ENCODE measurements around the gene CIB4.
"Not testable (repeated sequence)": the region's sequence is repeated elsewhere in the genome, so short reads cannot be mapped to it uniquely, and the experiment has no call there.

CIB4 gene

DNA sequence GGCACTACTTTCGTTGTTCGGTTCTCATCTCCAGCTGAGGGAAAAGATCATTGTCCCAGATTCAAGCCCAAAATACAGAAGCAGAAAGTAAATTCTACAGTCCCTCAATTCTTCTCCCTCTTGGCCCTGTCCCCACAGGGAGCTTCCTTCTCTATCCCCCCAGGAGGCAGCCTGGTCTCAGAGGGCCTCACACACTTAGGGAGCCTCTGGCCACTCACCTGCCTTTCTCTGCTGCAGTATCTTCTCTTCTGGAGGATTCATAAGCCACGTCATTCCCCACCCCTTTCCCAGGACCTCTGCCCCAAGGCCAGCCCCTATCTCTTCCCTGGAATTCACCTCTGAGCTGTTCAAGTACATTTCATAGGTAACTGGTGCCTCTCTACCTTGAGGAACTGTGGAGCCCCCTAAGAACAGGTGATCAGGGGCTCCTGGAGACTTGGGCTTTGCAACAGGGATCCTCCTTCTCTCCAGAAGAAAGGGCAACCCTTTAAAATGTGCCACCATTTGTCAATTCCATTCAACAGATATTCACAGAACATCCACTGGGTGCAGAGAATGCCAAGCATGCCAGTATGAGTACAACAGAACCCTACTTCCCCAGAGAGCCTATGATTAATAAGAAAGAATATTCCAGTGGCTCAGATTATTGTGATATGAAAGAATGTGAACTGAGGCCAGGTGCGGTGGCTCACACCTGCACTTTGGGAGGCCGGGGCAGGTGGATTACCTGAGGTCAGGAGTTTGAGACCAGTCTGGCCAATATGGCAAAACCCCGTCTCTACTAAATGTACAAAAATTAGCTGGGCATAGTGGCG is 72.9 kb downstream of the CIB4 start:
- H3K4me3 ChIP-seq (ENCODE audit: low read depth, low read length): no peak overlapping the region
- DNase-seq (ENCODE audit: low read depth): no peak
- in situ Hi-C loops (cut with HindIII; ENCODE audit: low sequenced_read_pairs): no loop called here
- no peak for TF ChIP-seq CTCF (IDR thresholded peaks at IDR 0.05; ENCODE audit: low read depth, low read length, missing control alignments)

- TF ChIP-seq CTCF (IDR thresholded peaks at IDR 0.05; ENCODE audit: low read depth, low read length, missing control alignments): no peak
- in situ Hi-C loops (cut with HindIII; ENCODE audit: low sequenced_read_pairs): no loop called here
- no peak overlapping the region for H3K4me3 ChIP-seq (ENCODE audit: low read depth, low read length)
- no peak for DNase-seq (ENCODE audit: low read depth)
Observed at GRCh38 chr2:26567534-26567933, 73.6 kb downstream of the CIB4 start.

DNA sequence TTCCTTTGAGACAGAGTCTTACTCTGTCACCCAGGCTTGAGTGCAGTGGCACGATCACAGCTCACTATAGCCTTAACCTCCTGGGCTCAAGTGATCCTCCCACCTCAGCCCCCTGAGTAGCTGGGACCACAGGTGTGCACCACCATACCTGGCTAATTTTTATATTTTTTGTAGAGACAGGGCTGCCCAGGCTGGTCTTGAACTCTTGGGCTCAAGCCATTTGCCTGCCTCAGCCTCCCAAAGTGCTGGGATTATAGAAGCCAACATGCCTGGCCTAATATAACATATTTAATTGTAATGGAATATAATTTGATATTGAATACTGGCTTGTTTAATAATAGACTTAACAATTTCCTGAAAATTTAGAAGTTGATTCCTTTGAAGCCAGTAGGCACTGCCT is 74.4 kb downstream of the CIB4 start:
- in situ Hi-C loops (cut with HindIII; ENCODE audit: low sequenced_read_pairs); DNase-seq (ENCODE audit: low read depth): not testable (repeated sequence)

GRCh38 chr2:26566081-26566375 is 75.1 kb downstream of the CIB4 start:
- no peak for DNase-seq (ENCODE audit: low read depth)
- no peak overlapping the region for H3K4me3 ChIP-seq (ENCODE audit: low read depth, low read length)
- in situ Hi-C loops (cut with HindIII; ENCODE audit: low sequenced_read_pairs): no loop called here
- no peak for TF ChIP-seq CTCF (IDR thresholded peaks at IDR 0.05; ENCODE audit: low read depth, low read length, missing control alignments)

More for the DNA sequence above, 74.4 kb downstream of the CIB4 start:
- H3K4me3 ChIP-seq (ENCODE audit: low read depth, low read length): not testable (repeated sequence)

DNA sequence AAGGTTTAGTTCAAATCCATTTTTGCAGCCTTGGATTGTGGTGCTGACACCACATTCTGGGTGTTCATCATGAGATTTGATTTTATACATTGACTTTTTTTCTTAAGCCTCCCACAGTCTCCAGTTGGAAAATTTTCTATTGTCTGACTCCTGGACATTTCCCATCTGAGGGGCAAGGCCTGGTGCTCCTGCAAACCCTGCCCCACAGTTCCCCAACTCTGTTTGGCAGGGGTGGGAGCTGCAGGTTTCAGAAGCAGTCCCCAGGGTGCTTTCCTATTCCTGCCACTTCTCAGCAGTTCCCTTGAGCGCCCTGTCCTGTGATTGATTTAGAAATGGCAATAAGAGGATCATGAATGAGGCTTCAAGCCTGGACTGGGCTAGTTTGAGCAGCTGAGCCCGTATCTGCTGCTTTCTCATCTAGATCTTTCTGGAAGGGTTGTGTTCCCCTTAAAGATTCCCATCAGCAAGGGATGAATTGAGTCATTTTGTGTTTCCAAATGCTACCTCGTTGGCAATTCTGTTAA is 77.0 kb downstream of the CIB4 start:
- no peak for TF ChIP-seq CTCF (IDR thresholded peaks at IDR 0.05; ENCODE audit: low read depth, low read length, missing control alignments)
- no peak for DNase-seq (ENCODE audit: low read depth)
- in situ Hi-C loops (cut with HindIII; ENCODE audit: low sequenced_read_pairs): no loop called here
- no peak overlapping the region for H3K4me3 ChIP-seq (ENCODE audit: low read depth, low read length)

GRCh38 chr2:26563686-26564085 is 77.5 kb downstream of the CIB4 start:
- no peak for DNase-seq (ENCODE audit: low read depth)
- H3K4me3 ChIP-seq (ENCODE audit: low read depth, low read length): no peak overlapping the region
- TF ChIP-seq CTCF (IDR thresholded peaks at IDR 0.05; ENCODE audit: low read depth, low read length, missing control alignments): no peak
- in situ Hi-C loops (cut with HindIII; ENCODE audit: low sequenced_read_pairs): no loop called here

DNA sequence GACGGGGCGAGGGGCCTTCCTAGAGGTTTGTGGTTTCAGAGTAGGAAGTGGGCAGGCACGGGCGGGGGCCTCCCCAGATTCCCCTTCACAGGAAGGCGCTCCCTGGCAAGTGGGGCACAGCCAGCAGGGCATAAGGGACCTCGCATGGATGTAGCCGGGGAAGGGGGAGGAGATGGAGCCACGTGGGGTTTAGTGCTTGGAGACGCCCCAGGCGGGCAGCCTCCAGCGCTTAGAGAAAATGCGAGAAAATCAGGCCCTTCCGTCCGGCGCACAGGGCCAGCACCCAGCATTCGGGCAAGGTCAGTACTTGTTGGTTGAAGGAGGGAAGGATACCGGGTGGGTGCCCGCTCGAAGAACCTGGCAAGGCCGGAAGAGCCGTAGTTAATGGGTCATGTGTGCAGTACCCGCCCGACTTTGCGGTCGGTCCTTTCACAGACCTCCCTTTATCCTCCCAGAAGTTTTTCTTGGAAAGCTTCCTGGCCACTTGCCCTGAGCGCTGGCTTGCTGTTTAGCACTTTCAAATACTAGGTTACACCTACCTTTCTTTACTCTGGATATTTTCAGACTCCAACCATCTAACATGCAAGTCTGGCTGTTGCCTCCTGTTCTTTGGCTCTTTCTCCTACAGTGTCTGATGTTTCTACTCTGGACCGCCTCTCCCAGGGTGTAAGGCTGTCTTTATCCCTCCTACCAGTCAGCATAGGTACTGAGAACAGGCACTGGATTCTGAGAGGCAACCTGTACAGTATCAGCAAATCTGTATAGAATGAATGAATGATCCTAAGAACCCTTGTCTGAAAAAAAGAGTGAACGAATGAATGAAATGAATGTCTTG is 78.1 kb downstream of the CIB4 start:
- H3K4me3 ChIP-seq (ENCODE audit: low read depth, low read length): peak overlapping the region; percentile 24
- TF ChIP-seq CTCF (IDR thresholded peaks at IDR 0.05; ENCODE audit: low read depth, low read length, missing control alignments): no peak
- in situ Hi-C loops (cut with HindIII; ENCODE audit: low sequenced_read_pairs): no loop called here

More for the DNA sequence above, 78.1 kb downstream of the CIB4 start:
- peak; percentile 45 for DNase-seq (ENCODE audit: low read depth)

Data from astrocyte of the cerebellum (primary cell).